ENCODE data around the gene RAB8A. TPM values are rescaled to one million over a fixed set of nuclear protein-coding genes. Genes with fewer than 3 reads are reported as not detected.
A peak's percentile ranks its signal among the peaks of the same experiment; 100 is the strongest.
"Not testable (repeated sequence)": the region's sequence is repeated elsewhere in the genome, so short reads cannot be mapped to it uniquely, and the experiment has no call there.

The RAB8A gene
- total RNA-seq, 1 donor from 2014 or later: 34.4 TPM

DNA sequence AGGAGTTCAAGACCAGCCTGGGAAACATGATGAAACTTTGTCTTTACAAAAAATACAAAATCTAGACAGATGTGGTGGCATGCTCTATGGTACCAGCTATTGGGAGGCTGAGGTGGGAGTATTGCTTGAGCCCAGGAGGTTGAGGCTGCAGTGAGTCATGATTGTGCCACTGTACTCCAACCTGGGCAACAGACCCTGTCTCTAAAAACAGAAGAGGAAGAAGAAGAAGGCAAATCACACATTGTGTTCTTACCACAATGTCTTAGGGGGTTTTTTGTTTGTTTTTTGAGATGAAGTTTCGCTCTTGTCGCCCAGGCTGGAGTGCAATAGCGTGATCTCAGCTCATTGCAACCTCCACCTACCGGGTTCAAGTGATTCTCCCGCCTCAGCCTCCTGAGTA lies 67.2 kb downstream of the RAB8A start:
- DNase-seq (ENCODE audit: low spot score): not testable (repeated sequence)

DNA sequence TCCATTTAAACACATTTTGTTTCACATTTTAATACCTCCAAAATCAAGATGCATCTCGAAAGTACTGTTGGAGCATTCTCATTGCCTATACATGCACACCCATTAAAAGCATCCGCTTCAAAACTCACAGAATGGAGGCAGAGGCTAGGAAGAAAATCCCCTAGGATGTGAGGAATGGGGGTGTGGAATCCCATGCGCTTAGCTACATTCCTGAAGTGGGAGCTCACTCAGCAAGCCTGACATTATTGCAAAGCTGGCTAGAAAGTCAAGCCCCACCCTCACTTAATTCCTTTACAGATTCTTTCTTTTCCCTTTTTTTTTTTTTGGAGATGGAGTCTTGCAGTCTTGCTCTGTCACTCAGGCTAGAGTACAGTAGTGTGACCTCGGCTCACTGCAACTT lies 68.9 kb downstream of the RAB8A start:
- peak; percentile 96 for DNase-seq (ENCODE audit: low spot score)

Other genes starting within 250 kb of the RAB8A start
- gene CYP4F2, start 213.8 kb upstream of the RAB8A start, total RNA-seq (ENCODE audit: insufficient read depth, low replicate concordance): not detected
- gene CYP4F11, start 177.4 kb upstream of the RAB8A start, total RNA-seq (ENCODE audit: insufficient read depth, low replicate concordance): 0.24 TPM
- gene OR10H4, start 162.9 kb upstream of the RAB8A start, total RNA-seq (ENCODE audit: insufficient read depth, low replicate concordance): 0.96 TPM
- gene TPM4, start 35.4 kb upstream of the RAB8A start, total RNA-seq (ENCODE audit: insufficient read depth, low replicate concordance): 700 TPM
- 1.7 TPM for gene HSH2D, start 31.8 kb downstream of the RAB8A start, total RNA-seq (ENCODE audit: insufficient read depth, low replicate concordance)
- not detected for gene CIB3, start 61.6 kb downstream of the RAB8A start, total RNA-seq (ENCODE audit: insufficient read depth, low replicate concordance)
- 64.0 TPM for gene FAM32A, start 73.5 kb downstream of the RAB8A start, total RNA-seq (ENCODE audit: insufficient read depth, low replicate concordance)
- gene AP1M1, start 86.0 kb downstream of the RAB8A start, total RNA-seq (ENCODE audit: insufficient read depth, low replicate concordance): 16.1 TPM
- 65.2 TPM for gene KLF2, start 212.9 kb downstream of the RAB8A start, total RNA-seq (ENCODE audit: insufficient read depth, low replicate concordance)